Transverse colon (tissue), 4 donors: ENCODE data around the gene MAPK8IP2.

Experiments
- CTCF ChIP-seq, 5 experiments: fragments of 200-600 bp in 3 of 5; fragments of 450-650 bp in 2 of 5; sonication (generic) in 3 of 5; IDR thresholded peaks; 1 replicate in 2 of 5; 2 replicates in 3 of 5; pipeline ENCODE4 v1.5.1; 2016 to 2017; ENCODE audit warnings: antibody characterized with exemption in 5 of 5, inconsistent platforms in 3 of 5, mild to moderate bottlenecking in 2 of 5, moderate library complexity in 1 of 5
- EP300 ChIP-seq: sonication (generic); formaldehyde crosslinking; IDR thresholded peaks from one replicate; pipeline ENCODE4 v1.6.1; 2017; ENCODE audit warnings: antibody characterized with exemption, low read depth
- POLR2A ChIP-seq: fragments of 450-650 bp; IDR thresholded peaks from one replicate; pipeline ENCODE4 v1.6.1; 2016; ENCODE audit warnings: antibody characterized with exemption, mild to moderate bottlenecking, moderate library complexity
- POLR2AphosphoS5 ChIP-seq, 3 donors: sonication (generic); formaldehyde crosslinking; IDR thresholded peaks; one replicate each; pipeline ENCODE4 v1.6.1; 2016; ENCODE audit warnings: antibody characterized with exemption in 3 of 3

GRCh38 chr22:50635591-50635990 lies 35.0 kb downstream of the MAPK8IP2 start:
- TF ChIP-seq CTCF (IDR thresholded peaks at IDR 0.05) = no peak
- TF ChIP-seq POLR2A = no peak
- TF ChIP-seq POLR2AphosphoS5 (IDR thresholded peaks at IDR 0.05) = no peak
- TF ChIP-seq EP300 = no peak
